ENCODE data around the gene PPP6R2.

DNA sequence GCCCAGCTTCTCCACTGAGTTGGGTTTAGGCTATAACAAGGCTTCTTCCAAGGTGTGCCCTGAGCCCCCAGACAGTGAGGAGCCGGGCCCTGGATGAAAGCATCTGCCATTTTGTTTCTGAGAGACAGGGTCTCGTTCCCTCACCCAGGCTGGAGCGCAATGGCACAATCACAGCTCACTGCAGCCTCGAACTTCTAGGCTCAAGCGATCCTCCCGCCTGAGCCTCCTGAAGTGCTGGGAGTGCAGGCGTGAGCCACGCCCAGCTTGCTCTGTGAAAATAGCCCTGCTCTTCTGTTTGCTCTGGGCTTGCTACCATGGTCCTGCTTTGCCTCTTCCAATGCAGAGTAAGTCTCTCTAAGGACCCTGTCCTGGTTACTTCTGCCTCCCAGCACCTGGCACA lies 23.0 kb upstream of the PPP6R2 start:
- TF ChIP-seq, protein P1, sequence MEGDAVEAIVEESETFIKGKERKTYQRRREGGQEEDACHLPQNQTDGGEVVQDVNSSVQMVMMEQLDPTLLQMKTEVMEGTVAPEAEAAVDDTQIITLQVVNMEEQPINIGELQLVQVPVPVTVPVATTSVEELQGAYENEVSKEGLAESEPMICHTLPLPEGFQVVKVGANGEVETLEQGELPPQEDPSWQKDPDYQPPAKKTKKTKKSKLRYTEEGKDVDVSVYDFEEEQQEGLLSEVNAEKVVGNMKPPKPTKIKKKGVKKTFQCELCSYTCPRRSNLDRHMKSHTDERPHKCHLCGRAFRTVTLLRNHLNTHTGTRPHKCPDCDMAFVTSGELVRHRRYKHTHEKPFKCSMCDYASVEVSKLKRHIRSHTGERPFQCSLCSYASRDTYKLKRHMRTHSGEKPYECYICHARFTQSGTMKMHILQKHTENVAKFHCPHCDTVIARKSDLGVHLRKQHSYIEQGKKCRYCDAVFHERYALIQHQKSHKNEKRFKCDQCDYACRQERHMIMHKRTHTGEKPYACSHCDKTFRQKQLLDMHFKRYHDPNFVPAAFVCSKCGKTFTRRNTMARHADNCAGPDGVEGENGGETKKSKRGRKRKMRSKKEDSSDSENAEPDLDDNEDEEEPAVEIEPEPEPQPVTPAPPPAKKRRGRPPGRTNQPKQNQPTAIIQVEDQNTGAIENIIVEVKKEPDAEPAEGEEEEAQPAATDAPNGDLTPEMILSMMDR (IDR thresholded peaks at IDR 0.05; ENCODE audit: low read depth, low read length, poor library complexity, severe bottlenecking) = no peak
- no peak for TF ChIP-seq EZH2phosphoT487 (IDR thresholded peaks at IDR 0.05; ENCODE audit: borderline replicate concordance, low read length)

All from DOHH2 (cell line).